Thyroid gland (tissue), 4 donors: ENCODE measurements around the gene ZNF777.

ENCODE experiments used
- CTCF ChIP-seq, 6 experiments: fragments of 200-600 bp in 3 of 6; fragments of 450-650 bp in 3 of 6; sonication (generic) in 3 of 6; IDR thresholded peaks; one replicate each; pipeline ENCODE4 v1.5.1; 2016 to 2019; ENCODE audit warnings: antibody characterized with exemption in 6 of 6, mild to moderate bottlenecking in 2 of 6, inconsistent platforms in 1 of 6, moderate library complexity in 1 of 6
- POLR2A ChIP-seq, 2 donors: fragments of 450-650 bp; IDR thresholded peaks; one replicate each; pipeline ENCODE4 v1.6.1; 2017; ENCODE audit warnings: antibody characterized with exemption in 2 of 2, mild to moderate bottlenecking in 2 of 2, moderate library complexity in 1 of 2

- TF ChIP-seq CTCF (IDR thresholded peaks at IDR 0.05) = peak in 3 of 6 experiments; percentile 76 to 91 (median 79)
- peak in 1 of 2 donors; percentile 63 for TF ChIP-seq POLR2A (IDR thresholded peaks at IDR 0.05)
These were observed 36.8 kb upstream of the ZNF777 start, which contains the start of gene ZNF746 for GRCh38 chr7:149497467-149498261.
